Vagina (tissue), 2 donors: ENCODE measurements around the gene VPS4A. TPM values are rescaled to one million over a fixed set of nuclear protein-coding genes. Genes with fewer than 3 reads are reported as not detected.

Experiments
- DNase-seq, 2 donors: peaks; one replicate each; pipeline ENCODE4 v3.0.0-alpha.2; 2017; ENCODE audit errors: extremely low spot score in 2 of 2
- H3K27ac ChIP-seq: fragments of 200-600 bp; sonication (generic); one replicate; pipeline ENCODE4 v1.5.1; 2019
- H3K27me3 ChIP-seq: fragments of 200-600 bp; sonication (generic); one replicate; pipeline ENCODE4 v1.5.1; 2019
- H3K36me3 ChIP-seq, 2 donors: fragments of 200-600 bp; sonication (generic); one replicate each; pipeline ENCODE4 v1.5.1; 2017 to 2019
- H3K4me1 ChIP-seq: fragments of 200-600 bp; sonication (generic); one replicate; pipeline ENCODE4 v1.5.1; 2019
- H3K4me3 ChIP-seq, 2 donors: fragments of 200-600 bp; sonication (generic); 1 replicate in 1 of 2; 2 replicates in 1 of 2; pipeline ENCODE4 v1.5.1; 2016 to 2019
- H3K9me3 ChIP-seq: fragments of 200-600 bp; sonication (generic); one replicate; pipeline ENCODE4 v1.5.1; 2019
- POLR2A ChIP-seq, 2 donors: fragments of 450-650 bp; IDR thresholded peaks; one replicate each; pipeline ENCODE4 v1.6.1; 2017; ENCODE audit warnings: antibody characterized with exemption in 2 of 2, mild to moderate bottlenecking in 2 of 2, moderate library complexity in 2 of 2
- POLR2AphosphoS5 ChIP-seq, 2 donors: sonication (generic); formaldehyde crosslinking; IDR thresholded peaks; one replicate each; pipeline ENCODE4 v1.9.0; 2017; ENCODE audit warnings: antibody characterized with exemption in 2 of 2, mild to moderate bottlenecking in 2 of 2, low read depth in 1 of 2; ENCODE audit not compliant: insufficient read depth in 1 of 2
- intact Hi-C: fragments of 100-400 bp; cut with DNase I; formaldehyde crosslinking; loops from one replicate; pipeline ENCODE4 v1.15.1; 2023
- total RNA-seq: library from RNA; depleted of rRNA; stranded (reverse); fragments of >200 nt; gene quantifications from one replicate; pipeline ENCODE4 v1.2.3, GENCODE V29; 2016
- TF ChIP-seq, protein P1 (sequence below), 3 experiments: fragments of 450-650 bp in 2 of 3; fragments of 200-600 bp in 1 of 3; sonication (generic) in 1 of 3; IDR thresholded peaks; one replicate each; pipeline ENCODE4 v1.5.1; 2017 to 2019; ENCODE audit warnings: antibody characterized with exemption in 3 of 3, mild to moderate bottlenecking in 2 of 3, moderate library complexity in 2 of 3

VPS4A gene
- total RNA-seq, 1 donor from 2014 or later = 27.7 TPM

- intact Hi-C loops = no loop called here
- Histone ChIP-seq H3K27ac (no peak overlapping the region), H3K9me3 (no peaks in the 10 kb centered on the region), H3K27me3 (no peaks in the 10 kb centered on the region), H3K36me3 (peaks cover 0 to 92% of the 10 kb centered on the region in 2 donors), H3K4me1 (peaks cover 12% of the 10 kb centered on the region), H3K4me3 (no peak overlapping the region)
- TF ChIP-seq, protein P1, sequence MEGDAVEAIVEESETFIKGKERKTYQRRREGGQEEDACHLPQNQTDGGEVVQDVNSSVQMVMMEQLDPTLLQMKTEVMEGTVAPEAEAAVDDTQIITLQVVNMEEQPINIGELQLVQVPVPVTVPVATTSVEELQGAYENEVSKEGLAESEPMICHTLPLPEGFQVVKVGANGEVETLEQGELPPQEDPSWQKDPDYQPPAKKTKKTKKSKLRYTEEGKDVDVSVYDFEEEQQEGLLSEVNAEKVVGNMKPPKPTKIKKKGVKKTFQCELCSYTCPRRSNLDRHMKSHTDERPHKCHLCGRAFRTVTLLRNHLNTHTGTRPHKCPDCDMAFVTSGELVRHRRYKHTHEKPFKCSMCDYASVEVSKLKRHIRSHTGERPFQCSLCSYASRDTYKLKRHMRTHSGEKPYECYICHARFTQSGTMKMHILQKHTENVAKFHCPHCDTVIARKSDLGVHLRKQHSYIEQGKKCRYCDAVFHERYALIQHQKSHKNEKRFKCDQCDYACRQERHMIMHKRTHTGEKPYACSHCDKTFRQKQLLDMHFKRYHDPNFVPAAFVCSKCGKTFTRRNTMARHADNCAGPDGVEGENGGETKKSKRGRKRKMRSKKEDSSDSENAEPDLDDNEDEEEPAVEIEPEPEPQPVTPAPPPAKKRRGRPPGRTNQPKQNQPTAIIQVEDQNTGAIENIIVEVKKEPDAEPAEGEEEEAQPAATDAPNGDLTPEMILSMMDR (IDR thresholded peaks at IDR 0.05) = no peak
- TF ChIP-seq POLR2A (IDR thresholded peaks at IDR 0.05) (no peak), POLR2AphosphoS5 (IDR thresholded peaks at IDR 0.05; ENCODE audit: insufficient read depth in 1 of 2, low read depth in 1 of 2) (no peak)
- no peak for DNase-seq
Observed at GRCh38 chr16:69319381-69319780, 8.2 kb downstream of the VPS4A start.

DNA sequence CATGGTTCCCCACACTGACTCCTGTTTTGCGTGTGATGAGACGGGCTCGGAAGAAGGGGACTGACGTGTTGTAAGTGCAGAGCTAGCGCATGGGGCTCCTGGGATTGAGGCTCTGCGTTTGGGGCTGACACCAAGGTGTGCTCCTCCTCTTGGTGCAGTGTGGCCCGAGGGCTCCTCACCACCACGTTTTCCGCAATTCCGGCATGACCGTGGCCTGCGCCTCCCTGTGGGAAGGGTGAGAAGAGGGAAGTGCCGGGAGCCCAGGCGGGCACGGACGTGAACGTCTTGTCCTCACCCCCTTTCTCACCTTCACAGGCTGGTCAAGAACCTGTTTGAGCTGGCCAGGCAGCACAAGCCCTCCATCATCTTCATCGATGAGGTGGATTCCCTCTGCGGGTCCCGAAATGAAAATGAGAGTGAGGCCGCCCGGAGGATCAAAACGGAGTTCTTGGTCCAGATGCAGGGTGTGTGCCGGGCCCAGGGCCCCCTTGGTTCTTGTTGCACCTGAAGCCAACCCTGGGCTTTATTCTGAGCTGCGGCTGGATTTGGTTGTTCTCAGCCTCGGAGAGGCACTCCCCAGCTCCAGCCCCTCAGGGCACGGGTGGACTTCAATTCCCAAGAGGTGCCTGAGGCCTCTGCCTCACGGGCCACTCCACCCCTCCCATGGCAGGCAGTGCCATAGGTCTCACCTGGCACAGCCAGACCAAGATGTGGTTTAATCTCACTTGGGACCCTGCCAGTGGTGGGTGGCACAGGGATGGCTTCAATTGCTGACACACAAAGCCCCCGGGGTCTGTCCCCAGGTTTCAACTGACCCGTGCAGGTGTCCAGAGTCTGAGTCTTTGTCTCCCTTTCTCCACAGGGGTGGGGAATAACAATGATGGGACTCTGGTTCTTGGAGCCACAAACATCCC, 8.9 kb downstream of the VPS4A start:
- Histone ChIP-seq H3K27ac (no peak overlapping the region), H3K4me1 (peaks cover 17% of the 10 kb centered on the region), H3K36me3 (peaks cover 0 to 91% of the 10 kb centered on the region in 2 donors), H3K27me3 (no peaks in the 10 kb centered on the region), H3K4me3 (no peak overlapping the region), H3K9me3 (no peaks in the 10 kb centered on the region)
- DNase-seq = no peak
- TF ChIP-seq POLR2A (IDR thresholded peaks at IDR 0.05) = no peak
- no peak for TF ChIP-seq POLR2AphosphoS5 (IDR thresholded peaks at IDR 0.05; ENCODE audit: insufficient read depth in 1 of 2, low read depth in 1 of 2)
- intact Hi-C loops = no loop called here

DNA sequence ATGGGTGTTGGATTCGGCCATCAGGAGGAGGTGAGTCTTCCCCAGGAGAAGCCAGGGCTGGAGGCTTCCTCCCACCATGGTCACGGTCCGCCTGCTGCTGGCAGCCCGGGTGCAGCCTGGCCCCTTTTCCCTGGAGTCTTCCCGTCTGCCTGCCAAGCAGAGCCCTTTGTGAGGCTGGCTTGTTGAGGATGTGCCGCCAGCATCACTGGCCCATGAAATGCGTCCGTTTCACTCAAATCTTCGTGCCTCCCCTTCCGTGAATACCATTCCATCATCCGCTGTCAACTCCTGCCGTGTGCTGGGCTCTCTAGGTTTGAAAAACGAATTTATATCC, 9.6 kb downstream of the VPS4A start:
- no peak for DNase-seq
- intact Hi-C loops = no loop called here
- H3K36me3 ChIP-seq = peaks cover 0 to 91% of the 10 kb centered on the region in 2 donors

DNA sequence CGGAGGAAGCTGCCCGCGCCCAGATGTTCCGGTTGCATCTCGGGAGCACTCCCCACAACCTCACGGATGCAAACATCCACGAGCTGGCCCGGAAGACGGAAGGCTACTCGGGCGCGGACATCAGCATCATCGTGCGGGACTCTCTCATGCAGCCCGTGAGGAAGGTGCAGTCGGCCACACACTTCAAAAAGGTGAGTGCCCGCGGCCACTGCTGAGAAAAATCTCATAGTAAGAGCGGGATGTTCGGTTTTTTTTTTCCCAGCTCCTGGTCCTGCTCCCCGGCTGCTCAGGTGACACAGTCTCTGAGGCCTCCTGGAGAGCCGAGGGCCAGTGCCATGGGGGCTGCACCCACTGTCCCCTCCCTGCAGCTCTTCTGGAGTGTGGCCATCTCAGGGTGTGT, 9.9 kb downstream of the VPS4A start:
- Histone ChIP-seq H3K36me3 (peaks cover 0 to 88% of the 10 kb centered on the region in 2 donors), H3K27me3 (no peaks in the 10 kb centered on the region), H3K4me3 (no peak overlapping the region), H3K27ac (no peak overlapping the region), H3K9me3 (no peaks in the 10 kb centered on the region), H3K4me1 (peaks cover 27% of the 10 kb centered on the region)
- intact Hi-C loops = no loop called here
- TF ChIP-seq POLR2AphosphoS5 (IDR thresholded peaks at IDR 0.05; ENCODE audit: insufficient read depth in 1 of 2, low read depth in 1 of 2) (no peak), POLR2A (IDR thresholded peaks at IDR 0.05) (no peak)
- TF ChIP-seq, protein P1 (IDR thresholded peaks at IDR 0.05) = no peak
- no peak for DNase-seq

More for the DNA sequence above, 9.6 kb downstream of the VPS4A start:
- H3K27me3 ChIP-seq = no peaks in the 10 kb centered on the region
- H3K27ac ChIP-seq = no peak overlapping the region
- peaks cover 24% of the 10 kb centered on the region for H3K4me1 ChIP-seq
- TF ChIP-seq, protein P1 (IDR thresholded peaks at IDR 0.05) = no peak
- TF ChIP-seq POLR2A (IDR thresholded peaks at IDR 0.05) = no peak
- TF ChIP-seq POLR2AphosphoS5 (IDR thresholded peaks at IDR 0.05; ENCODE audit: insufficient read depth in 1 of 2, low read depth in 1 of 2) = no peak
- H3K4me3 ChIP-seq = no peak overlapping the region
- H3K9me3 ChIP-seq = no peaks in the 10 kb centered on the region

DNA sequence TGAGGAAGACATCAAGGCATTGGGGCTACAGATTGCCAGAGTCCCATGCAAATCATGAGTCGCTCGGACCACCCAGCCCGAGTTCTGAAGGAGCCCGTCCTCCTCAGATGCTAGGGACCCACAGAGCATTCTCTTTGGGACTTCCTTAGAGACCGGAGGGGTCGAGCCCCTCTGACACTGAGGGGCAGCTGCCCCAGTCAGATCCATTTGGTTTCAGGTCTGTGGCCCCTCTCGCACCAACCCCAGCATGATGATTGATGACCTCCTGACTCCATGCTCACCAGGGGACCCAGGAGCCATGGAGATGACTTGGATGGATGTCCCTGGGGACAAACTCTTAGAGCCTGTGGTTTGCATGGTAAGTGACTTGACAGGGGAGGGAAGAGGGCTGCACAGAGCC, 11.2 kb downstream of the VPS4A start:
- TF ChIP-seq POLR2A (IDR thresholded peaks at IDR 0.05) = no peak
- no peak for TF ChIP-seq POLR2AphosphoS5 (IDR thresholded peaks at IDR 0.05; ENCODE audit: insufficient read depth in 1 of 2, low read depth in 1 of 2)
- TF ChIP-seq, protein P1 (IDR thresholded peaks at IDR 0.05) = no peak
- intact Hi-C loops = no loop called here

More for the DNA sequence above, 11.2 kb downstream of the VPS4A start:
- DNase-seq = no peak
- Histone ChIP-seq H3K36me3 (peaks cover 0 to 80% of the 10 kb centered on the region in 2 donors), H3K9me3 (no peaks in the 10 kb centered on the region), H3K4me1 (peaks cover 40% of the 10 kb centered on the region), H3K4me3 (no peak overlapping the region), H3K27ac (no peak overlapping the region), H3K27me3 (no peaks in the 10 kb centered on the region)
